K562 (cell line): Measurements from ENCODE around the gene TNNI2. TPM values are rescaled to one million over a fixed set of nuclear protein-coding genes. Genes with fewer than 3 reads are reported as not detected.
A peak's percentile ranks its signal among the peaks of the same experiment; 100 is the strongest.

Source experiments
- ATF7 ChIP-seq: fragments of 450-650 bp; IDR thresholded peaks from 2 replicates; pipeline ENCODE4 v1.7.1; 2014; ENCODE audit warnings: mild to moderate bottlenecking, moderate library complexity
- BRF1 ChIP-seq: IDR thresholded peaks from 3 replicates; pipeline ENCODE4 v1.6.1; 2011; ENCODE audit warnings: borderline replicate concordance, mild to moderate bottlenecking; ENCODE audit not compliant: insufficient read length; ENCODE audit errors: extremely low read depth
- CHD2 ChIP-seq: IDR thresholded peaks from 2 replicates; pipeline ENCODE4 v1.6.1; 2011; ENCODE audit warnings: low read depth, low read length
- DPF2 ChIP-seq: fragments of 450-650 bp; IDR thresholded peaks from 2 replicates; pipeline ENCODE4 v1.6.1; 2016
- E2F6 ChIP-seq, 2 experiments: IDR thresholded peaks; 2 replicates each; pipeline ENCODE4 v1.6.1; 2011; ENCODE audit warnings: borderline replicate concordance in 1 of 2, control low read depth in 1 of 2, low read depth in 1 of 2, low read length in 1 of 2, mild to moderate bottlenecking in 1 of 2, mixed read lengths in 1 of 2, moderate library complexity in 1 of 2; ENCODE audit not compliant: insufficient read depth in 1 of 2, insufficient read length in 1 of 2, poor library complexity in 1 of 2, severe bottlenecking in 1 of 2; ENCODE audit errors: extremely low read depth in 1 of 2
- EGR1 ChIP-seq: fragments of 450-650 bp; conservative IDR thresholded peaks from 2 replicates; pipeline ENCODE4 v1.6.1; 2017; ENCODE audit warnings: mild to moderate bottlenecking
- ELF1 ChIP-seq: fragments of 200-800 bp; sonication (Bioruptor generic); IDR thresholded peaks from 2 replicates; pipeline ENCODE4 v1.6.1; 2016; ENCODE audit warnings: missing genetic modification characterization, missing compliant biosample characterization
- FOSL1 ChIP-seq: fragments of 200-800 bp; sonication (Bioruptor generic); conservative IDR thresholded peaks from 2 replicates; pipeline ENCODE4 v1.6.1; 2016; ENCODE audit warnings: missing genetic modification characterization, missing compliant biosample characterization
- HDAC6 ChIP-seq: IDR thresholded peaks from 2 replicates; pipeline ENCODE4 v1.6.1; 2012; ENCODE audit warnings: low read depth, mild to moderate bottlenecking, control low read depth, inconsistent platforms, low read length, moderate library complexity
- JUNB ChIP-seq: fragments of 450-650 bp; formaldehyde crosslinking; conservative IDR thresholded peaks from 2 replicates; pipeline ENCODE4 v1.4.0; 2020; ENCODE audit warnings: mild to moderate bottlenecking
- MXI1 ChIP-seq: IDR thresholded peaks from 2 replicates; pipeline ENCODE4 v1.6.1; 2011; ENCODE audit warnings: low read depth, mild to moderate bottlenecking, improper control_type of control experiment, low read length
- MYC ChIP-seq, 2 experiments: fragments of 250-450 bp in 1 of 2; sonication (Bioruptor Pico) in 1 of 2; IDR thresholded peaks; 2 replicates each; pipeline versions ENCODE4 v1.5.1 to v1.6.1; 2012 to 2021; ENCODE audit warnings: low read depth in 2 of 2, borderline replicate concordance in 1 of 2, improper control_type of control experiment in 1 of 2, low read length in 1 of 2, mild to moderate bottlenecking in 1 of 2, moderate library complexity in 1 of 2
- NCOA4 ChIP-seq: fragments of 450-650 bp; IDR thresholded peaks from 2 replicates; pipeline ENCODE4 v1.6.1; 2018; ENCODE audit warnings: mild to moderate bottlenecking; ENCODE audit not compliant: partially characterized antibody
- PHTF2 ChIP-seq: fragments of 250-450 bp; sonication (Bioruptor Pico); IDR thresholded peaks from 2 replicates; pipeline ENCODE4 v1.5.0; 2021; ENCODE audit warnings: mild to moderate bottlenecking
- RBM17 ChIP-seq: fragments of 200-400 bp; formaldehyde crosslinking; IDR thresholded peaks from 2 replicates; pipeline ENCODE4 v1.6.1; 2017; ENCODE audit warnings: low read depth, mild to moderate bottlenecking, low read length, borderline replicate concordance
- SETDB1 ChIP-seq: IDR thresholded peaks from one replicate; pipeline ENCODE4 v1.6.1; 2012; ENCODE audit warnings: low read length, control low read depth, inconsistent platforms
- SMC3 ChIP-seq: conservative IDR thresholded peaks from 2 replicates; pipeline ENCODE4 v1.6.1; 2011; ENCODE audit warnings: low read depth, low read length, improper control_type of control experiment; ENCODE audit not compliant: insufficient read depth
- TAF9B ChIP-seq: fragments of 450-650 bp; IDR thresholded peaks from 2 replicates; pipeline ENCODE4 v1.6.1; 2018; ENCODE audit warnings: mild to moderate bottlenecking; ENCODE audit not compliant: partially characterized antibody
- ZNF212 ChIP-seq: fragments of 450-650 bp; formaldehyde crosslinking; IDR thresholded peaks from 2 replicates; pipeline ENCODE4 v1.4.0; 2020; ENCODE audit warnings: mild to moderate bottlenecking
- ZNF449 ChIP-seq: fragments of 250-450 bp; sonication (Bioruptor Pico); IDR thresholded peaks from 2 replicates; pipeline ENCODE4 v1.8.0; 2022; ENCODE audit warnings: moderate library complexity, mild to moderate bottlenecking, inconsistent platforms
- ZNF584 ChIP-seq: fragments of 200-800 bp; sonication (Bioruptor generic); IDR thresholded peaks from 2 replicates; pipeline ENCODE4 v1.6.1; 2016; ENCODE audit warnings: low read depth, mild to moderate bottlenecking, missing genetic modification characterization, missing compliant biosample characterization
- ZNF655 ChIP-seq: fragments of 250-450 bp; sonication (Bioruptor Pico); IDR thresholded peaks from 2 replicates; pipeline ENCODE4 v1.5.0; 2021
- ZNF668 ChIP-seq: fragments of 250-450 bp; sonication (Bioruptor Pico); IDR thresholded peaks from 2 replicates; pipeline ENCODE4 v1.8.0; 2022; ENCODE audit warnings: mild to moderate bottlenecking, inconsistent platforms
- ZNF77 ChIP-seq: fragments of 250-450 bp; sonication (Bioruptor Pico); IDR thresholded peaks from 2 replicates; pipeline ENCODE4 v1.5.0; 2020
- polyA plus RNA-seq, 8 experiments: library from polyadenylated mRNA; depleted of rRNA in 4 of 8; stranded (reverse) in 5 of 8; unstranded in 3 of 8; fragments of >200 nt; fragmentation: Nextera tagmentation in 2 of 8; fragmentation: Illumina TruSeq in 1 of 8; extraction: Ambion mirVana in 2 of 8; extraction: Trizol in 1 of 8; gene quantifications; 2 replicates each; pipeline versions ENCODE4 v1.2.1 to v1.2.3, GENCODE V29; 2011 to 2014; ENCODE audit warnings: inconsistent platforms in 1 of 8, missing spikeins in 1 of 8
- total RNA-seq, 7 experiments: library from RNA; depleted of rRNA in 6 of 7; stranded (reverse); fragments of >200 nt in 6 of 7; fragmentation: Illumina TruSeq in 2 of 7; extraction: Trizol in 2 of 7; gene quantifications; 2 replicates each; pipeline versions ENCODE4 v1.2.1 to v1.2.3, GENCODE V29; 2011 to 2021; ENCODE audit warnings: low replicate concordance in 1 of 7

Gene TNNI2
- total and polyA plus RNA-seq, 9 of the 15 experiments (the other 6 are each of a cell fraction or from before 2014, with no cell fraction given) = not detected

- TF ChIP-seq E2F6 (IDR thresholded peaks at IDR 0.05; ENCODE audit: borderline replicate concordance in 1 of 2, extremely low read depth in 1 of 2, insufficient read depth in 1 of 2, insufficient read length in 1 of 2, low read depth in 1 of 2, low read length in 1 of 2, poor library complexity in 1 of 2, severe bottlenecking in 1 of 2) = peak in 1 of 2 experiments; percentile 24
- no peak for TF ChIP-seq TAF9B
- TF ChIP-seq ZNF212 (CRISPR knock-in tag) = no peak
- no peak for TF ChIP-seq EGR1
- TF ChIP-seq CHD2 = no peak
- no peak for TF ChIP-seq MYC (IDR thresholded peaks at IDR 0.05; ENCODE audit: low read depth, low read length)
- no peak for TF ChIP-seq MYC (CRISPR knock-in tag; IDR thresholded peaks at IDR 0.05; ENCODE audit: borderline replicate concordance, low read depth)
- no peak for TF ChIP-seq MXI1
- TF ChIP-seq FOSL1 = peak; percentile 82
- TF ChIP-seq JUNB = no peak
- peak; percentile 98; the same call in 1 of the 2 replicates for TF ChIP-seq ZNF449 (CRISPR knock-in tag)
- no peak for TF ChIP-seq ZNF668
- TF ChIP-seq SETDB1 = no peak
- TF ChIP-seq ELF1 (tag) = no peak
- no peak for TF ChIP-seq ATF7
- TF ChIP-seq BRF1 = no peak
- TF ChIP-seq ZNF655 (CRISPR knock-in tag) = no peak
- no peak for TF ChIP-seq RBM17
- no peak for TF ChIP-seq ZNF584 (CRISPR knock-in tag)
- no peak for TF ChIP-seq ZNF77 (CRISPR knock-in tag)
- TF ChIP-seq PHTF2 (CRISPR knock-in tag) = no peak
- TF ChIP-seq DPF2 = peak; percentile 87
- no peak for TF ChIP-seq NCOA4
- TF ChIP-seq HDAC6 = no peak
- TF ChIP-seq SMC3 = no peak
These were observed 24.8 kb downstream of the TNNI2 start (continued) for GRCh38 chr11:1863352-1864216.
